ENCODE measurements around the gene TRNP1. TPM values are rescaled to one million over a fixed set of nuclear protein-coding genes. Genes with fewer than 3 reads are reported as not detected.

TRNP1 gene
- total RNA-seq, 2 donors from 2014 or later = 14.3 to 21.2 TPM

- no peaks in the 10 kb centered on the region for H3K27me3 ChIP-seq (ENCODE audit: control insufficient read depth, insufficient read depth, low read length, poor library complexity, severe bottlenecking)
- no peak overlapping the region for H3K9ac ChIP-seq (ENCODE audit: extremely low read depth, low read length, poor library complexity, severe bottlenecking)
- no peak overlapping the region for H3K27ac ChIP-seq (ENCODE audit: low read depth, low read length)
- no peaks in the 10 kb centered on the region for H3K36me3 ChIP-seq (ENCODE audit: control insufficient read depth, insufficient read depth, low read length)
- Mint-ChIP-seq H3K36me3 (ENCODE audit: low read depth) (peaks cover 8% of the 10 kb centered on the region), H3K9me3 (no peaks in the 10 kb centered on the region), H3K4me1 (peaks cover 48% of the 10 kb centered on the region), H3K27ac (no peak overlapping the region), H3K4me3 (no peak overlapping the region), H3K27me3 (ENCODE audit: insufficient read depth) (peaks cover 2% of the 10 kb centered on the region)
- DNase-seq = no peak
- peak overlapping the region; percentile 86 for H3K4me3 ChIP-seq (ENCODE audit: low read length)
- 57 to 82% methylated on average over 2 to 3 of the region's 4 CpGs for WGBS, 2 experiments (ENCODE audit: insufficient coverage in 1 of 2, insufficient read length in 1 of 2)
- no peaks in the 10 kb centered on the region for H3K9me3 ChIP-seq (ENCODE audit: control insufficient read depth, low read length)
- TF ChIP-seq, protein P1, sequence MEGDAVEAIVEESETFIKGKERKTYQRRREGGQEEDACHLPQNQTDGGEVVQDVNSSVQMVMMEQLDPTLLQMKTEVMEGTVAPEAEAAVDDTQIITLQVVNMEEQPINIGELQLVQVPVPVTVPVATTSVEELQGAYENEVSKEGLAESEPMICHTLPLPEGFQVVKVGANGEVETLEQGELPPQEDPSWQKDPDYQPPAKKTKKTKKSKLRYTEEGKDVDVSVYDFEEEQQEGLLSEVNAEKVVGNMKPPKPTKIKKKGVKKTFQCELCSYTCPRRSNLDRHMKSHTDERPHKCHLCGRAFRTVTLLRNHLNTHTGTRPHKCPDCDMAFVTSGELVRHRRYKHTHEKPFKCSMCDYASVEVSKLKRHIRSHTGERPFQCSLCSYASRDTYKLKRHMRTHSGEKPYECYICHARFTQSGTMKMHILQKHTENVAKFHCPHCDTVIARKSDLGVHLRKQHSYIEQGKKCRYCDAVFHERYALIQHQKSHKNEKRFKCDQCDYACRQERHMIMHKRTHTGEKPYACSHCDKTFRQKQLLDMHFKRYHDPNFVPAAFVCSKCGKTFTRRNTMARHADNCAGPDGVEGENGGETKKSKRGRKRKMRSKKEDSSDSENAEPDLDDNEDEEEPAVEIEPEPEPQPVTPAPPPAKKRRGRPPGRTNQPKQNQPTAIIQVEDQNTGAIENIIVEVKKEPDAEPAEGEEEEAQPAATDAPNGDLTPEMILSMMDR (conservative IDR thresholded peaks at IDR 0.05) = no peak
- peaks cover 15% of the 10 kb centered on the region for H3K4me1 ChIP-seq (ENCODE audit: control insufficient read depth, insufficient read depth, low read length)
Measured at GRCh38 chr1:26996665-26997064, 3.2 kb downstream of the TRNP1 start.

- Mint-ChIP-seq H3K4me1 (peaks cover 48% of the 10 kb centered on the region), H3K9me3 (no peaks in the 10 kb centered on the region), H3K36me3 (ENCODE audit: low read depth) (peaks cover 12% of the 10 kb centered on the region), H3K4me3 (no peak overlapping the region), H3K27ac (peak overlapping the region; percentile 92), H3K27me3 (ENCODE audit: insufficient read depth) (no peaks in the 10 kb centered on the region)
- Histone ChIP-seq H3K4me3 (ENCODE audit: low read length) (no peak overlapping the region), H3K27me3 (ENCODE audit: control insufficient read depth, insufficient read depth, low read length, poor library complexity, severe bottlenecking) (no peaks in the 10 kb centered on the region), H3K4me1 (ENCODE audit: control insufficient read depth, insufficient read depth, low read length) (peaks cover 15% of the 10 kb centered on the region), H3K27ac (ENCODE audit: low read depth, low read length) (peak overlapping the region; percentile 91), H3K9ac (ENCODE audit: extremely low read depth, low read length, poor library complexity, severe bottlenecking) (no peak overlapping the region), H3K9me3 (ENCODE audit: control insufficient read depth, low read length) (no peaks in the 10 kb centered on the region), H3K36me3 (ENCODE audit: control insufficient read depth, insufficient read depth, low read length) (no peaks in the 10 kb centered on the region)
- TF ChIP-seq, protein P1 (conservative IDR thresholded peaks at IDR 0.05) = no peak
- WGBS, 2 experiments (ENCODE audit: insufficient coverage in 1 of 2, insufficient read length in 1 of 2) = 86 to 89% methylated on average over 7 to 11 of the region's 11 CpGs
- DNase-seq = peak; percentile 70
Measured at GRCh38 chr1:26998429-26999300, 5.2 kb downstream of the TRNP1 start.

DNA sequence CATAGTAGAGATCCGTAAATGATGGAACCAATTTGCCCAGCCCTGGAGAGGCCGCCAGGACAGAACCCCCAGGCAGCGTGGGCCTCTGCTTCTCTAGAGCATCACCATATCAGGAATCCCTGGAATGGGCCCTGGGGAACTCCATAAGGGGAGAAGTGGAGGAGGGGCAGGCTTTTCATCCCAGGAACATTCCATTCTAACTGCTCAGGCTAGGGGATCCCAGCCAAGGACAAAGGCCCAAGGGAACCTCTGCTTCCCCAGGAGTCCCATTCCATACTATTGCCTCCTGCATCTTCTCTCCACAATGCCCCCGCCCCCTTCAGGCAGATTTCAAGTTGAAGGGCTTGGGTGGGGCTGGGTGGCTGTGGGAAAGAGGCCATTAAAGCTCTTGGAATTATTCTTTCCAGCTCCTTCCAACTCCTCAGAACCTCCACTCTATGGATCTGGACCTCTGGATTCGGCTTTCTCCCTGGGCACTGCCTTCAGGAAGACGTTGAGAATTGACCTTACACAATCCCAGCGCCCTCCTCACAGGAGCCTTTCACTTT, 6.0 kb downstream of the TRNP1 start:
- Histone ChIP-seq H3K36me3 (ENCODE audit: control insufficient read depth, insufficient read depth, low read length) (no peaks in the 10 kb centered on the region), H3K27ac (ENCODE audit: low read depth, low read length) (peak overlapping the region; percentile 91), H3K4me3 (ENCODE audit: low read length) (no peak overlapping the region), H3K27me3 (ENCODE audit: control insufficient read depth, insufficient read depth, low read length, poor library complexity, severe bottlenecking) (no peaks in the 10 kb centered on the region), H3K4me1 (ENCODE audit: control insufficient read depth, insufficient read depth, low read length) (peaks cover 21% of the 10 kb centered on the region), H3K9me3 (ENCODE audit: control insufficient read depth, low read length) (no peaks in the 10 kb centered on the region), H3K9ac (ENCODE audit: extremely low read depth, low read length, poor library complexity, severe bottlenecking) (peak overlapping the region; percentile 47)
- TF ChIP-seq, protein P1 (conservative IDR thresholded peaks at IDR 0.05) = peak; percentile 11
- peak; percentile 95 for DNase-seq
- Mint-ChIP-seq H3K27ac (peak overlapping the region; percentile 92), H3K9me3 (no peaks in the 10 kb centered on the region), H3K4me3 (no peak overlapping the region), H3K4me1 (peaks cover 57% of the 10 kb centered on the region), H3K27me3 (ENCODE audit: insufficient read depth) (no peaks in the 10 kb centered on the region), H3K36me3 (ENCODE audit: low read depth) (peaks cover 12% of the 10 kb centered on the region)
- 58 to 100% methylated on average over 1 to 7 of the region's 7 CpGs for WGBS, 2 experiments (ENCODE audit: insufficient coverage in 1 of 2, insufficient read length in 1 of 2)

Measured in endodermal cell (in vitro differentiated cells).